ENCODE measurements around the gene MAGI2. TPM values are rescaled to one million over a fixed set of nuclear protein-coding genes. Genes with fewer than 3 reads are reported as not detected.

Gene MAGI2
- polyA plus RNA-seq, 10 donors = 3.9 to 8.2 (median 5.2) TPM

DNA sequence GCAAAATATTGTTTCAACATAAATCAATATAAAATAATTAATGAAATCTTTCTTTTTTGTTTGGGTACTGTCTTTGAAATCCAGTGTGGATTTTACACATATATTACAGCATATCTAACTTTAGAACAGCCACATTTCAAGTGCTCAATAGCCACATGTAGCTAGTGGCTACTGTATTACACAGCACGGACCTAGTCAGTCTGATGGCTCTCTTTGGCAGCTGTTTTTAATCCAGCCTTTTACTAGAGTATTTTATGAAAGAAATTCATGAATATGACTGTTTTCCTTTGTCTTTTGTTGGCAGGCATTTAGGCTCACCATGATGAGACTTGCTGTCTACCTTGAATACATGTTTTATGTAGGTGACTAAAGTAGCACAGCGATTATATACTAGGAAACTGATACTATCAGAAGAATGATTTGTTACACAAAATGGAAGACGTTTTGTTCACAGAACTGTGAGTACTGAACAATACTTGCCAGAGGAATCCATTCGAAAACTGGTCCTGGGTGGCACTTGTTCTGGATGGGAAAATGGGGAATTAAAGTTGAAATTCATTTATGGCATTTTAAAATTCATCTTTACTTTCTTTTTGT is 1268.2 kb downstream of the MAGI2 start:
- no peak for DNase-seq

DNA sequence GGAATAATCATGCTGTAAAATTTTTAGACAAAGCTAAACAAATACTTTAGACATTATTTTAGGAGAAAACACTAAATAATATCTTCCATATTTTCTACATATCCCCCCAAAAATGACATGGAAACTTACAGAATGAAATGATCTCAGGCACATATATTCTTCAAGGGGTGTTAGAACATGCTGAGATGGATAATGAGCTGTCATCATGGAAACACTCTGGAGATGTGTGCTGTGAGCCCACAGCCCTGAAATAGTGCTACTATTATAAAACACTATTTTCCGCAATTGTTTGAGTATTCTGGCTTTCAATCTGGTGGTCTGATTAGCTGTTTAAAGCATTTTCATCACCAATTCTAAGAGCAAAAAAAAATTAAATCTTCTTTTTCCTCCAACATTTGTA is 1269.2 kb downstream of the MAGI2 start:
- DNase-seq = no peak

- no peak for DNase-seq
Measured at GRCh38 chr7:78179827-78180477, 1273.5 kb downstream of the MAGI2 start.

- no peak for DNase-seq
Measured at GRCh38 chr7:78179211-78179610, 1274.3 kb downstream of the MAGI2 start.

DNA sequence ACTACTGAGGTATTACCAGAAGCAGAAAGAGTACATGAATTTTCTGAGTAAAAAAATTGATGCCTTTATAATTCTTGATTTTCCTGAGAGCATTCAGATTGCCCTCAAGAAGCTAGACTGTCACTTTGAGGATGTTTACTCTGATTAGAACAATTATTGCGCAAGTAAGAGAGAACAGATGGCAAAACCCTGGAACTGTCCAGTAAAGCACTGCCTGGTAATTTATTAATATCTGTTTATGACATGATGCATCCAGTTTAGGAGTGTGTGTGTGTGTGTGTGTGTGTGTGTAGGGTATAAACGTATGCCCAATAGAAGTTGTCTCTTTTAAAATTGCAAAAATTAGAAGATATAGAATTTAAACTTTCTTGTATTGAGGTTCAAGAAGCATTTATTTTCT is 1275.1 kb downstream of the MAGI2 start:
- DNase-seq = no peak

DNA sequence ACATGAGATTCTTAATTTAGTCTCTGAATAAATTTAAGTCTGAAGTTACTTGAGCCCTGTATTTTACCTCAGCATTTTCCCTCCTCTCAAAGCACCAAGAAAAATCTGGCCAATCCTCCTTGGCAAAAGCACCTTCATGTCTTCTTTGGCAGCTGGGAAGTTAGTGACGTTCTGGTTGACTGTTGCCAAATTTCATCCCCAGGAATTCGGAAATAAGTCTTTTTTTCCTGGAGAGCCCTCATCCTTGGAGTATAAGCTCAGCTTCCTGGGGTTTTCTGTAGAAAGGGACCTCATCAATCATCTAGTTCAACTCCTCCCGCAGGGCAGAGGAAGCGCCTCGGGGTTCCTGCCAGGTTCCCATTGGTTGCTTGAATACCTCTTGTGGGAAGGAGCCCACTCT is 1277.3 kb downstream of the MAGI2 start:
- DNase-seq = peak in 2 of 3 donors; percentile 78 to 86

- peak in 1 of 3 donors; percentile 67 for DNase-seq
Measured at GRCh38 chr7:78175330-78176100, 1278.0 kb downstream of the MAGI2 start.

- DNase-seq = peak in 1 of 3 donors; percentile 45
Measured at GRCh38 chr7:78173666-78174065, 1279.8 kb downstream of the MAGI2 start.

- no peak for DNase-seq
Measured at GRCh38 chr7:78172933-78173591, 1280.4 kb downstream of the MAGI2 start.

- peak in 2 of 3 donors; percentile 56 to 79 for DNase-seq
Measured at GRCh38 chr7:78172267-78172757, 1281.2 kb downstream of the MAGI2 start.

GRCh38 chr7:78171398-78171797 is 1282.1 kb downstream of the MAGI2 start:
- no peak for DNase-seq

- DNase-seq = no peak
Measured at GRCh38 chr7:78170815-78171214, 1282.7 kb downstream of the MAGI2 start.

GRCh38 chr7:78169992-78170391 is 1283.5 kb downstream of the MAGI2 start:
- DNase-seq = no peak

DNA sequence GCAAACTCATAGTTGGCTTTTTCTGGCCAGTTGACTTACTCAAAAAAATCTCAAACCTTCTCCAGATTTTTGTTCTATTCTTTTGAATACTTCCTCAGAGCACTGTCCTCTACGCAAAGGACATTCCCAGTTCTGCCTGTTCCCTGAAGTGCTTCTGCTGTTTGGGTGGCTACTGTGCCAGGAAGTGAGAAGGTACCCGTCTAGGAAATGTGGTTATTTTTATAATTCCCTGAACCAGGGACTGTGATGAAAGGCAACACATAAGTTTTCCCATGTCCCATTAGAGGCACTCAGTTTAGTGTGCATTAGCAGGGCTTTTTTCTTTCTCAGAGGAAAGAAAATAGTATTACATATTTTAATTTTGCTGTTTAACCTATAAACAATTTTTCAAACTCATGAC is 1284.6 kb downstream of the MAGI2 start:
- no peak for DNase-seq

DNA sequence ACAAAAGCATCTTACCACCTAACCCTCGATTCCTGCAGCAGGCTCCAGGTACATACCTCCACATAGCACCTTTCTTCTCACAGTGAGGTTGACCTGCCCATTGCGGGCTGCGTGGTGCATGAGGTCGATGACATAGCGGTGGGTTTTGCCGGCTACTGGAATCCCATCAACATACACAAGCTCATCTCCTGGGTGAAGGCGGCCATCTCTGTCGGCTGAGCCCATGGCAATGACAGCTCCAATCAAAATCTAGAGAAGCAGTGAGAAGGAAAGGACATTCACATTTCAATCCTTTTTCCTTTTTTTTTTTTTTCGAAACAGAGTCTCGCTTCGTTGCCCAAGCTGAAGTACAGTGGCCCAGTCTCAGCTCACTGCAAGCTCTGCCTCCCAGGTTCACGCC is 1285.6 kb downstream of the MAGI2 start:
- DNase-seq = no peak

DNA sequence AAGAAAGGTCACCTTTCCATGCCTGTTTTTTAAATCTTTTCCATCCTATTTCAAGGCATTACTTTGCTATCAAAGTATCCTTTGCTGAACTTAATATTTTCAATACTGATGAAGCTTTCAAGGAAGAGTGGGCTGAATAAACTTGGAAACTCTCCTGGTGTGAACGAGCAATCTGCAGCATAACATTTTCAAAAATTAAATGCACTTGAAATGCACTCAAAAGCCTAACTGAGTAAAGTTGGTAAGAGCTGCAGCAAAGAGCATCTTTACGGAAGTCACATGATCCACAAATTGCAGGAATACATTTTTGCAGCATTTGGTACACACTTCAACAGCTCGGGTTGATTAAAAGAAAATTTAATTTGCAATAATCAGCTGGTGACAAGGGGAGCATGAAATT is 1287.6 kb downstream of the MAGI2 start:
- no peak for DNase-seq

DNA sequence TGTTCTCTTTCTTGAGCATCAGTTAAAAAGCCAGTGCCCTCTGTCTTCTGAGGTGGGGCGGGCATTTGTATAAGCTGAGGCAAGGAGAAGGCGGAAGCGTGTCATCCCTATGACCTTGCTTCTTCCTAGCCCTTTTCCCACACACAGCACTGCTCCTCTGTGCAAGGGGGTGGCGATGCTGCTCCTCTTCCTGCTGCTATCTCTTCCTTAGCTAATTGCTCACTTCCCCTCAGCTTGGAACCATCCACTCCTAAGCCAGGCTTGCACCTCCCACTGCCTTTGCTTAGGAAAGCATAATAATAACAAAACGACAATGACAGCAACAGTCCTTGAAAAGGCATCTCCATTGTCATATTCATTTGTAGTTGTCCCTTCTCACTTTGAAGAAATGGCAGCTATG is 1288.0 kb downstream of the MAGI2 start:
- no peak for DNase-seq

DNA sequence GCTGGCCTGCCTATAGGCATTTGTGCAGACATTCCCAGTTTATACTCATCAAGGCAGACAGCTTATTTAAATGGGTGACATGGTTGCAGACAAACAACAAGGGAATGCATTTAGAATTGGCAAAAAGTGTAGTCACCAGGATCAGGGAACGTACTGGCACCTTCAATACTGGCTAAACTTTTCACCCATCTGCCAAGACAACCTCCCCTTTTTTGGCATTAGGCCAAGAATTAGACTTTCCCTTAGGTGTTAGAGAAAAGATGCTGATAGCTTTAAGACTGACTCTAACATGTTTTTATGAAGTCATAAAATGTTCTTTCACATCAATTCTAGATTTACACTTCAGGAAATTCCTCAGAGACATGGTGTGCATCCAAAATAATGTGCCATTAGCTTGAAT is 1289.0 kb downstream of the MAGI2 start:
- DNase-seq = no peak

DNA sequence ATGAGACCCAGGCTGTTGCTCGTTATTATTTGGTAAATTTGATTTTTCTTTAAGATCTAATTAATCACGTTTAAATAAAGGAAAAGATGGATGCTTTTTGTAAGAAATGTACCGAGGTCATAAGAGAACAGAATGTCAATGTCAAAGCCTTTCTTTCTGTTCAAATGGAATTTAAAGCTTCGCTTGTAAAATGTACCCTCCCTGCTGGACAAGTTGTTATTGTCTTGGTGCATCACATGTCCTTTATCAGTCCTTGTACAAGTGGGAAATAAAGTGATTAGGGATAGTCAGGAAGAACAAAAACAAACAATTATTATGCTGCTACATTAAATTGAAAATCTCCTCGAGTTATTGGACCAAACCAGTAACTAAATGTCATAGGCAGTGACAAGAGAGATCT is 1291.7 kb downstream of the MAGI2 start:
- DNase-seq = no peak

DNA sequence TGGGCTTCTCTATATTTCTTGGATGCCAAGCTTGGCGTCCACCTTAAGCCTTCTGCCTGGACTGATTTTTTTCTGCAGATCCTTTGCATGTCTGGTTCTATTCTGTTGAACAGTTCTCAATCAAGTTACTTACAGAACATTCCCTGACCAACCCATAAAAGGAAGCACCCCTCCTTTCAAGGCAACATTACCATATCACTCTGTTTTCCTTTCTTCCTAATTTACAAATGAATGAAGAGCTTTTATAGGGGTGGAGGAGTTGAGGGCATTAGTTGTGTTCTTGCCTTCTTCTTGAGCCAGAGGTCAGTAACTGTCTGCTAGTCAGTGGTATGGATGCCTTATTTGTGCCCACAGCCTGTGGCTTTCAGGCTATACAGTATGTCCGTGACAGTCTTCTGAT is 1293.9 kb downstream of the MAGI2 start:
- no peak for DNase-seq

- DNase-seq = no peak
Measured at GRCh38 chr7:78153285-78153684, 1300.2 kb downstream of the MAGI2 start.

DNA sequence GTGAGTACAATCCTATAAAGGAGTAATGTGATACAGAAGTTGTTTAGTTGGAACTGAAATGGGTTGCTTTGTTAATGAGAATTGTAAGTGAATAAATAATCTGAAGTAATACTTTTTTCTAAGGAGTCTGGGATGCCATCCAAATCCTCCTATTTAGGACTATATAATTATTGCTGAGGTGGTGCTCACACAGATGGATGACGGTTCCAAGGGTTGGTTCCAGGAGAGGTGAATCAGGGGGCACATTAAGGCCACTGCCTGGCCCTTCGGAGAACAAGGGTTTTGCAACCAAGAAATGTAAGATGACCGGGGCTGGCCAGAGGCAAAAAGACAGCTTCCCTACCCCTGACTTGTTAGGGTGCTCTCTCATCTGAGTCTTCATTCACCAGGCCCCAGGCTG is 1302.2 kb downstream of the MAGI2 start:
- no peak for DNase-seq
